ENCODE measurements around the gene ZNF417.
"Not testable (repeated sequence)": the region's sequence is repeated elsewhere in the genome, so short reads cannot be mapped to it uniquely, and the experiment has no call there.

- not testable (repeated sequence) for TF ChIP-seq CTCF, POLR2A (IDR thresholded peaks at IDR 0.05)
Observed at GRCh38 chr19:57869655-57870054, 46.7 kb downstream of the ZNF417 start.
